GM19035 (cell line): ENCODE results near the gene ADAMTS2.

ENCODE experiments used
- ATAC-seq: cut with Tn5 transposase; IDR thresholded peaks from one replicate; pipeline ENCODE4 v1.9.1; 2021; ENCODE audit not compliant: unreplicated experiment

ADAMTS2 gene

DNA sequence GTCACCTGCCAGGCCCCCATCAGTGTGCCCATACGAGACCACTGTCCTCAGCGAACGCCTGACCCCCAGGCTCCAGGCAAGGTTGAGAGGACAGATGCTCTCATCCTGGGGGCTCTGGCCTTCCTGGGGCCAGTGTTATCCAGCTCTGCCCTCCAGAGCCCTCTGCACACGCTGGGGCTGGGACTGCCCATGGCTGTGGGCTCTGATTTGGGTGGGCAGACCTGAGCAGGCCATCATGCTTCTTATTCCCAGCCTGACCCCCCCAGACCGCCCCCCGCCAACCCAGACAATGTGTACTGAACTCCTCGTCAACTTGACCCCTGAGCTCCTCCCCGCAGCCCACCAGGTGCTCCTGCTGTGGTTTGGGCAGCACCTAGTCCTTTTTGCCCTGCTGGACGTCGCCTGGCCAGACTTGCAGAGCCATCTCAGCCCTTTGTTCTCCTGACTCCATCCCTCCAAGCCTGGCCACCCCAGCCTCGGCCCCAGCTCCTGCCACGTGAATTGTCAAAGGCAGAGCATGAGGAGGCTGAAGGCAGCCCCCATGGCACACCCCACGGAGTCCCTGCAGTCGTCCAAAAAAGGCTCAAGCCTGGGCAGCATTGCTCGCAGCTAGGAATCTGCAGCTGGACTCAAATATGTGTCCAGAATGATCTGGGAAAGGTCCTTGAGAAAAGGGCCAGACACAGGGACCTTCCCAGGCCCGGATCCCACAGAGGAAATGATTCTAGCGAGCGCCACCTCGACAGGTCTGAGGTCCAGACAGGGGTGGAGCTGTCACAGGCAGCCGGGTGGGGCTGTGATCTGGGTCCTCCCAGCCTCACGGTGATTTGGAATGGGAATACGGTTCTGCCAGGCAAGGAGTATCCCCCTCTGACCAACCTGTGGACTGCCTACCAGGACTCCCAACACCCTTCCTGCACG, 87.0 kb downstream of the ADAMTS2 start:
- no peak for ATAC-seq

DNA sequence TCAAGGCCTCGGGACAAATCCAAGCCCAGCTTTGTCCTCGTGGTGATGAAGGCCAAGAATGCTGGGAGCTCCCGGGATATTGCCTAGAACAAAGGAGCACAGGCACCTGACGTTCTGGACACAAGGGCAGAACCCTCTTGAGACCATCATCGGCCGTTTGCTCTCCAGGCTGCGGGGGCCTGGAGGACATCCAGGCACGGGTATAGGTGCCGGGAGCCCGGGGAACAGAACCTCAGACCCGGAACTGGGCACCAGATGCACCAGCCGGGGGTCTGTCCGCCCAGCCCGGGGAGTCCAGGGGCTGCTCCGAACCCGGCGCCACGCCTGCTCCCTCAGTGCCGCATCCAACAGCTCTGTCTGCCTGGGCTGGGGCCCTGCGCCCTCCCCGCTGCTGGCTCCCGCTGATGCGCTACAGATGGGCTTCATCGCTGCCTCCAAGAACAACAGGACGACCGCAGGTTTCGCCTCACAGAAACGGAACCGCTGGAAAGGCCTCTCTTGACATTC, 88.0 kb downstream of the ADAMTS2 start:
- ATAC-seq: no peak

DNA sequence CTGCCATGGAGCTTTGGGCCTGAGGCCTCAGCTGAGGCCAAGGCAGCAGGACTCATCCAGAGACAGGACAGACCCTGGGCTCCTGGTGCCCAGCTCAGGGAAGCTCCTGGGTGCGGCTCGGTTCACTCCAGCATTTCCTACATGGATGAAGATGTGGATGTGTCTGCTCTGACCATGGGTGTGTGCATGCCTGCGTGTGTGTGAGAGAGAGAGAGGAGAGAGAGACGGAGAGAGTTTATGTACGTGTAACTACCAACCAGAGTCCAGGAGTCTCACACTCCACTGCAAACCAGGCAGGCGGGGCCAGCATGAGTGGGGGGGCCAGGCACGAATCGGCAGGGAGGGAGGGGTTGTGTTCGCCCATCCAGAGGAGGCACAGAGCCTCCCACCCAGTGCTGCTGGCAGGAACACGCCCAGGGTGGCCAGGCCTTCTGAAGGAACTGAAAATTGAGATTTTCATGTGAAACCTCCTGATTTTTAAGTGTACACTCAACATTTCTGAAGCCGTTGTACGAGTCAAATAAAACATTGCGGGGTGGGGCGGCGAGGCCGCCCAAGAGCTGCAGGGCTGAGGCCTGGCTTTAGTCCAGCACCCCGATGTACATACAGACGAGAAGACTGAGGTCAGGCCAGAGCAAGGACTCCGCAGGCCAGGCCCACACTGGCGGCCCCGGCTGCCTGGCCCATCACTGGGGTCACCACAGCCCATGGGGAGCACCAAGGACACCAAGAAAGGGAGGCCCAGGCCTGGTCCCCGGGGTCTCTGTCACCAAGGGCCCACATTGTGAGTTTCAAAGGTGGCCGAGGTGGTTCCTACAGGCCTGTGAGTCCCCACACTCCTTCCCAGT, 88.7 kb downstream of the ADAMTS2 start:
- ATAC-seq: no peak

DNA sequence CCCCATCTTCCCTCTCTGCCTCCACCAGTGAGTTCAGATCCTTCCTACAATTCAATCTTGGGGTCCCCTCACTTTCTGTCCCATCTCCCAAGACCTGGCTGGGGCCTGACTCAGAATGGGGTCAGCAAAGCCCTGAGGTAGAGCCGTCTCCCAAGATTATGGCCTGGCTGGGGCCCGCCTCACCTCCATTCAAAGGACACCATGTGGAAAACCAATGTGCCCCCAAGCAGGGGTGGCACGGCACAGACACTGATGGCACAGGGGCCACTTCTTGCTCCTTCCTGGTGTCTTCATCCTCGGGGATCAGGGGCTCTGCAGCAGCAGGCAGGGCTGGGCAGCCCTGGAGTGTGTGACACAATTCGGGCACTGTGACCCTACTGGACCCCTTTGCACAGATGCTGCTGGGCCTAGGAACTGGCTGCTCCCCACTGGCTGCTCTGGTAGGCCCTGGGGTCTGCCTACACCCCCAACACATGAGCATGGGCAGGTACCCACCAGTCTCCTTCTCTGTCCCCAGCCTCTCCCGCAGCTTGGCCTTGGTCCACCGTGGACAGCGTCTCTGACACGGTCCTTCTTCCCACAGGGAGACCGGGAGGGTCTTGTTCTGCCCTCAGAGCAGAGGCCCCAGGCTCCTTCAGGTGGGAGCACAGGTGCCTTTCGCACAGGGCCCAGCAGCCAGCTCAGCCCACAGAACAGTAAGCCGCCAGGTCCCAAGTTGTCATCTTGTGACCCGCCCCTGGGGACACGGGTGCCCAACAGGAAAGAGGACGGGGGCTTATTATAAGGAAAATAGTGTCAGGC, 89.5 kb downstream of the ADAMTS2 start:
- ATAC-seq: no peak

DNA sequence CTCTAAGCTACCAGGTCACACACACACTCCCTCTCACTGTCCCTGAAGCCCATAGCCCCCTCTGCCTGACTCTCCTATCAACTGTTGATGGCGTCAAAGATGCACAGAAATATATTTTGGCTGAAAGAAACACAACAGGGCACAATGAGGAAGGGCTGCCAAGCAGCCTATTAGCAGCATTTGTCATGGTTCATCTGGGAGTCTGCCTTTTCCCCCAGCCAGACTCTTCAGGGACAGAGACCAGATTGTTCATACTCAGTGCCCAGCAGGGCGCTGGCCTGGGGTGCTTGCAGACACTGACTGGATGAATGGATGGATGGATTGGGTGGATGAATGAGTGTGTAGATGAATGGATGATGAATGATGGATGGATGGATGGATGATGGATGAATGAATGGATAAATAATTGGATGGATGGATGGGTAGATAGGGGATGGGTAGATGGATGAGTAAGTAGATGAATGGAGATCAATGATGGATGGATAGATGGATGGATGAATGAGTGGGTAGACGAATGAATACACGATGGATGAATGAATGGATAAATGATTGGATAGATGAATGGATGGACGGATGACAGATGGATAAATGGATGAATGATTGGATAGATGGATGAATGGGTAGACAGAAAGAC, 90.5 kb downstream of the ADAMTS2 start:
- ATAC-seq: no peak

DNA sequence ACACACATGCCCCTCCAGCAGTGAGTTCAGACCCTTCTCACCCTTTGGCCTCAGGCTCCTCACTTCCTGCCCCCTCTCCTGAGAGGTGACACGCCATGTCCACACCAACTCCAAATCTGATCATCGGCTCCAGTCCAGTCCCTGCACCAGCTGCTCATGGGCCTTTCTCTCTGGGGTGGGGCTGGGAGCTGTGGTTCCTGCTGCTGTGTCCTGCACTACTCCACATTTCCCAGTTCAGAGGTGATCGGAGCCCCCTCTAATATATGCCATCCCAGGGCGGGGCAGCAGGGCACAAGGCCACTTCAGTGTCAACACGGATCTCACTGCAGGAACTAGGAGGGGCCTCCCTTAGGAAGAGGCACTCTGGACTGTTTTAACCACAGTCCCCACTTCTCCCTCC, 91.5 kb downstream of the ADAMTS2 start:
- ATAC-seq: no peak

DNA sequence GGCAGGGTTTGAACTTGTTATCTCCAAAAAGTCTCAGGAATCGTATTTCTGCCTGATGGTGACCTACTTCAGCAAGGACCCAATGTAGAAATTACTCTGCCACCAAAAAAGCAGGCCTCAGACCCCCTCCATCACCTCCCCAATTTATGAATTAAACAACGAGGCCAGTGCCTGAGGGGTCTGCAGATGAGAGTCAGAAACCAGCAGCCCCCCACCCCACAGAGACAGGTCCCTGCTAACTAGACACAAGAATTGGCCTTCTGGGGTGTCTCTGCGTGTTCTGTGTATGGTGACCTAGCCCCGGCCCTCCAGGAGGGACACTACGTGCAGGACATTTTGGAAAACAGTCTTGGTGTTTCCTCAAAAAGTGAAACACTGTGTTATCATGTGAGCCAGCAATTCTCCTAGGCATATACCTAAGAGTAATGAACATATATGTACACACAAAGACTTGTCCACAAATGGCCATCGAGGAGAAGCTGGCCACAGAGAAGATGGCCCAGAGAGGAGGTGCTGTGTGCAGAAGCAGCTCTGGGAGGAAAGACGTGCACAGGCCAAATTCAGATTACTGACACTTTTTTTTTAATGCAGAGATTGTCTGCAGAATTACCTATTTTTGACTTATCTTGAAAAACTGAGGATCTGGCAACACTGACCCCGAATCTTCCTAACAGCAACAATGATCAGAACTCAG, 93.8 kb downstream of the ADAMTS2 start:
- no peak for ATAC-seq

DNA sequence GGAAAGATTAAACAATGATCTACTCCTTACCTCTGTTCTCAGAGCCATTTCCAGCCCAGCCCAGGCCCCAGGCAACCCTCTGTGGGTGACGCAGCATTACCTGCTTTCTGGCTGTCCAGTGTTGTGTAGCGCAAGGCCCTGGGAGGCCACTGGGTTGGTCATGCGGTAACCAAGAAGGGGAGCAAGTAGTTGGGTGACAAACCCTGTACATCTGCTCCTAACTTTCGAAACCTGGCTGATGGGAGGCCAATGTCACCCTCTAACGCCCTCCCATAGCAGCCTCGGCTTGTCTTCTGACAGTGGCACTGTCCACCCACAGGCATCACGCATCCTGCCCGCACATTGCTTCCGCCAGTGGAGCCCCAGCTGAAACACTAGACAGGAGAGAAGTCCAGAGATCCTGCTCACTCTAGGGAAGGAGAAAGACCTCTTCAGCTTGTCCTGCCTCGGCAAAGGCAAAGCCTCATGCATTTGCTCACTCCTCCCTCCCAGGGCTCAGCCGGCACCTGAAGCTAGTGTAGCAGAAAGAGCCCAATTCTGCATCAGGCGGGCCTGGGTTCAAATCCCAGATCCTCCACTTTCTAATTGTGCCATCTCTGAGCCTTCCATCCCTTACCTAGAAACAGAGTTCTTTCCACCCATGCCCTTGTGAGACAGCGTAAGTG, 94.6 kb downstream of the ADAMTS2 start:
- no peak for ATAC-seq

DNA sequence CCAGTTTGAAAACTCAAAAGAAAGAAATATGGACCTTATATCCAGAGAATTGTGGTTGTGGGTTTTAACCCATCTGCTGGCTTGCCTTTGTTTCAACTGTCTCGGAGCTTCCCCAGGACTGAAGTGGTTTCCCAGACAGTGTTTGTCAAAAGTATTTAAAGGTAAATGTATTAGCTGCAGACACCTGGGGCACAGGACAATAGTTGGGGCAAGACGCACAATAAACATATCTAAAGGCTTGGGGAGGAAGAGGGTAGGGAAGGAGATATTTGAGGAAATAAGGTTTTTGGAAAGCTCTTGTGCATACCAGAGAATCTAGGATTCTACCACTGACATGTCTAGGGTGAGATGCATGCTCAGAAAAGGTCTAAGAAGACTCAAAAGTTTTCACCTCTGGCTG, 99.0 kb downstream of the ADAMTS2 start:
- no peak for ATAC-seq

DNA sequence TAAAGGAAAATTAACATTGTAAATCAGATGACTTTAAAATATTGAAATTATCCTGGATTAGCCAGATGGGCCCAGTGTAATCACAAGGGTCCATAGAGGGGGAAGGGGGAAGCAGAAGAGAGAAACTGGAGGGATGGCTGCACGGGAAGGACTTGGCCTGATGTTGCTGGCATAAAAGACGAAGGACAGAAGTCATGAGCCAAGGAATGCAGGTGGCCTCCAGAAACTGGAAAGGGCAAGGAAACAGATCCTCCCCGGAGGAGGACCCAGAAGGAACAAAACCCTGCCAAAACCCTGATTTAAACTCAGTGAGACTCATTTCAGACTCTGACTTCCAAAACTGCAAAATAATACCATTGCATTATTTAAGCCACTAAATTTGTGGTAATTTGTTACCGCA, 100.2 kb downstream of the ADAMTS2 start:
- no peak for ATAC-seq

DNA sequence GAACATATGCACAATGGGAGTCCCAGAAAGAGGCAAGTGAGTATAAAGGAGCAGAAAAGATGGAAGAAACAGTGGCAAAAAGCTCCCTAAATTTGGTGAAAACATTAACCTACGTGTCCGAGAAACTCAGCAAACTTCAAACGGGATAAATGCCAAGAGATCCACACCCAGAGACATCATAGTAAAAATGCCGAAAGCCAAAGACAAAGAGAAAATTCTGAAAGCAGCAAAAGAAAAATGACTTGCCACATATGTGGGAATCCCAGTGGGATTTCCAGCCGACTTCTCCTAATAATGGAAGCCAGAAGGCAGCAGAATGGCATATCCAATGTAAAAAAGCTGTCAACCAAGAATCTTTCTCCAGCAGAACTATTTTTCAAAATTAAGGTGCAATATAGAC, 101.2 kb downstream of the ADAMTS2 start:
- ATAC-seq: no peak

DNA sequence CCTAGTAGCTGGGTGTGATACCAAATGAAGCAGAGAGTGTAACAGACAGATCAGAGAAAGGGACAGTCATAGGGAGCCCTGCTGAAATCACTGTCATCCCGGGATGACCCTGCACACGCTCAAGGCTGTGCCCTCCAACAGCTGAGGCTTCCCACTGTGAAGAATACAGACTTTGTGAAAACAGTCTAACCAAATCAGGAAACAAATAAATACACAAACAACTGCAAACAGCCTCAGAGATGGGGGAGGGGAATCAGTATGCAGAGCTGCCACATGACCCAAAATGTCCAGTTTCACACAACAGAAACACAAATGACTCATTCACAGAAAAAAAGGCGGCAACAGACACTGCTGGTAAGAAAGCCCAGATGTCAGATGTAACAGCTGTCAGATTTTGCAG, 101.9 kb downstream of the ADAMTS2 start:
- no peak for ATAC-seq

DNA sequence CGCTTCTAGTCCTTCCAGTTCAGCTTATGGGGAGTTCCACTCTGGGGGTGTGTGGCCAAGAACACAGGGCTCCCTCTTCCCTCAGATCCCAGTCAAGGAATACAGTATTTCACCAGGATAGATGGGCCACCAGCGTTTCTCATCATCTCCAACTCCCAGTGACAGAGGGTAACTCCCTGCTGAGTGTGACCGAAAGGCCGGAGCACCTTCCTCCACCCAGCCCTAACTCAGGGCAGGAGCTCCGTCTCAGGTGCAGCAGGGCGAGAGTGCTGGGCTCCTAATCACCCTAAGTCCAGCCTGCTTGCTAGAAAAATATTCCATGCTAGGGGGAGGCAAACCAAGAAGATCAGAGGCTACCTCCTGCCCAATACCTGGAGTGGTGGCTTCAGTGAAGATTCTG, 102.6 kb downstream of the ADAMTS2 start:
- ATAC-seq: no peak

DNA sequence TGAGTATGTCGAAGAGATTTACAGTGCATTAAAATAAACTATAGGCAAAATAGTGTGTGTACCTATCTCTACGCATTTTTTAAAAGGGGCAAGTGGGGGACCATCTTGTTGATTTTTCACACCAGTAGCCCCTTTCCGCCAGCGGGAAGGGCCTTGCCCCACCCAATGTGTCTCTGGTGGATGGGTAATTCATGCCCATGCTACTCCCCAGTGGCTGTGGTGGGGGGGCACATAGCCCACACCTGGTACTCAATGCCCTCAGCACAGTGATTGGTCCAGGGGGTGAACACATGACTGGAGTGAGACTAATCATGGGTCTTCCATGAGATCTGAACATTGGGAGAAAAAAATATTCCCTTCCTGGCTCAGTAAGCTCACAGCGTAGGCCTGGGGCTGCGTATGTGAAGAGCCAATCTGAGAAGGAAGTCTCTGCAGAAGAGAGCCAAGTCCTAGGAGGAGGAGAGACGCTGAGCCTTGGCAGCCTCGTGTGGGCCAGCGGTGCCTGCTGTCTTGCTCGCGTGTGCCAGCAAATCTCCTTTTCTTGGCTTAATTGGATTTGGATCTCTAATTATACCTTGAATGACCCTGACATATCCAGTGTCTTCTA, 103.4 kb downstream of the ADAMTS2 start:
- ATAC-seq: no peak

DNA sequence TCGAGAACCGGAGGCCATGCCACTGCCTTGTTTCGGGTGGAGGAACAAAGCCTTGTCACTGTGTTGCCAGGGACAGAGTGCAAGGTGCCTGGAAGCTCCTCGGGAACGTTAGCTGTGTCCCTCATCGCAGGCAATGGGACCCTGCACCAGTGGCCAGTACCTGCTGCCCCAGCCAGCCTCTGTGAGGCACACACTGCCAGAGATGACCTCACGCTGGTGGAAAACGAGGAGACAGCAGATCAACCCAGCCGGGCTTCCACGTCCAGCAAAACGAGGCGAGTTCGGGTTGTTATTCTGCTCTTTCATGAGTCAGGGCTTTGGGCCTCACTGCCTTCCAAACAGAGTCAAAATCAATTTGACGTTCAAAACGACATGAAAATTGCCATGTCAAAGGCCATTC, 104.1 kb downstream of the ADAMTS2 start:
- ATAC-seq: no peak

DNA sequence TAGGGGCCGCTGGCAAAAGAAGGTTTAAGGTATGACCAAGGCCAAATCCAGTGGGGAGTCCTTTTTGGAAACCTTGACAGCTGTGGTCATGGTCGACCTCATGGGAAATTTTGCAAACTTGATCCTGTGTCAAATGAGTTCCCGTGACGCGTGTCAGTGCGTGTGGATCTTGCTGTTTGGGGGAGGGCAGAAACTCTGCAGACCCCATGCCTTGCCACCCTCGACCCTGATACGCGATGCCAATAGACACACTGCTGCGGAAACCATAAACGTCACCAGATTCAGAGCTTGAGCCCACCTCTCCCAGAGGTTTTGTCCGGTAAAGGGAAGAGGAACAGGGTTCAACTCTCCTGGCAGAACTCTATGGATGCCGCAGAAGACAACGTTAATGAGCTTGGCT, 104.7 kb downstream of the ADAMTS2 start:
- no peak for ATAC-seq

DNA sequence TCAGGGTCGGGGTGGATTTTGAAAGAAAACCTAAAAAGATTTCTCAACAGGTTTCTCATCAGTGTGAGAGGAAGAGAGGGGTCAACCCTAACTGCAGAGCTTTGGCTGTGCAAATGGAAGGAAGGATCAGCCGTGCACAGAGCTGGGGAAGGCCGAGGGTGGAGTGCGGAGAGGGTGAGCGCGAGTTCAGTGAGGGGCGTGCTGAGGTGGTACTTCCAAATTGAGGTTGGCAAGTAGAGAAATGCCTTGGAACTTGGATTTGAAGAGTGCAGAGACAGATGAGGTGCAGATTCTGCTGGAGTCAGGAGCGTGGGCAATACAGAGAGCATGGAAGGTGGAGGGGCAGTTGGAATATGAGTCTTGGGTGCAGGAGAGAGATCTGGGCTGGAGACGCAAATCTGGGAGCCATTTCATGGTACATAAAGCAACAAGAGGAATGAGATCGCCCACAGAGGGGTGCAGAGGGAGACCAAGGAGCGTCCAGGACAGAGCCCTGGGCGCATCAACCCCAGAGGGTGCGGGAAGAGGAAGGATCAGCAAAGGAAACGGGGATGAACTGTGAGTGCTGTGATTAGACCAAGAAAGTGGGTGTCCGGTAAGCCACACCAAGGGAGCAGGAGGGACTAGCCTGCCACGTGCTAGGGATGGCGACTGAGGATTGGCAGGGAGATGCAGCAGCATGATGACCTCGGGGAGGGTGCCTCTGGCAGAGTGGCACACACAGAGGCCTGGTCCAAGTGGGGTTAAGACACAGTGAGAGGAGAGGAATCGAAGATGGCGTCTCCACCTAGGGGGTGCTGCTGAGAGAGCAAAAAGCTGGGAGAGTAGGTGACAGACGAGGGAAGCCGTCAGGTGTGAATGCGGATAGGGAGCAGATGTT, 105.8 kb downstream of the ADAMTS2 start:
- no peak for ATAC-seq

DNA sequence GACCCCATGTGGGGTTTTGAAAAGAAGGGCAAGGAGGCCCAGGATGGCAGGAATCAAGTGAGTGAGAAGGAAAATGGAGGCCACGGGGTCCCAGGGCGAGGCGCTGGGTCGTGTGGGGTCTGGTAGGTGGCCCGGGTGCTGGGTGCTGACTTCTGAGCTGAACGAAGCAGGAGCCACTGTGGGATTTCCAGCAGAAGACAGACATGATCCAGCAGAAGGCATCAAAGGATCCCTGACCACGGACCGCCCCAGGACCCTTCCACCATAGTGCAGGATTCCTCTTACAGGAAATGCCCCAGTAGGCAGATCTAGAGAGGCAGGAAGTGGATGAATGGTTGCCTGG, 106.7 kb downstream of the ADAMTS2 start:
- ATAC-seq: no peak
